A549 treated with RU486 at 1 μM for 4 hours (cell line): ENCODE measurements around the gene RPS14. TPM values are rescaled to one million over a fixed set of nuclear protein-coding genes. Genes with fewer than 3 reads are reported as not detected.

ENCODE experiments used
- total RNA-seq: library from RNA; stranded (reverse); fragments of 200-300 nt; extraction: Qiagen RNA extraction; gene quantifications from 5 replicates; pipeline ENCODE4 v1.2.3, GENCODE V29; 2022; ENCODE audit warnings: low read depth

Gene RPS14
- total RNA-seq = 2,822 to 3,025 TPM (median 2,935 TPM) in 5 replicates

DNA sequence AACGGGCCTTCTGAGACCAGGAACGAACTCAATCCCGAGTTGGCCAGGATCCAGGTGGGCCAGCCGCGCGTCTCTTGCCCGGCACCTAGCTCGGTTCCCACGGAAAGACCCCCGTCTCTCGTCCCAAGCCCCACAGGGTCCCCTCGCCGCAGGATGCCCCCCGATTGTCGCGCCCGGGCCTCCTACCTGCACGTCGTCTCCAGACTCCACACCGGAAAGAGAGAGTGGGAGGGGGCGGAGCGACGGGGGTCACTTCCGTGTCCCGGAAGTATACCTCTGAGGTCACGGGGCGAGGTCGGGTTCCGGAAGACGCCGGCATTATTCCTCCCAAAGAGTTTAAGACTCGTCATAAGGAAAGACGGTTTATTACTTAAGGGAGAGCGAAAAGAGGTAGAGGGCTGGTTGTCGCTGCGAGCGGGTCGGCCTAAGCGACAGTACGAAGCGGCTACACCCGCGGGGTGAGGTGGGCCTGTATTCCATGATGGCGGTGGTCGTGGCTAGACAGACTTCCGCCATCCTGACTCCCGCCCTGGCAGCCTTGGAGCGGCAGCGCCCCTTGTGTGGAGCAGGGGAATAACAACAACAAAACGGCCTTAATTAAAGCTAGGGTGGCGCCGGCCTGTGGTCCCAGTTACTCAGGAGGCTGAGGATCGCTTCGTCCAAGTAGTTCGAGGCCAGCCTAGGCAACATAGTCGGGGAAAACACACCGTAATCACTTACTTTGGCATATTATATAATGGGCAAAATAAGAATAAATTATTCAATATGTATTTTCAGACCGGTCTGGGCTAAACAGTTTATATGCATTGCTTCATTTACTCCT, at the start of gene RPS14:
Gene RPS14, minus strand, starts transcription at position 223 of the 823 bp plus-strand sequence. CDS start 2,006 bp downstream, outside the sequence.

DNA sequence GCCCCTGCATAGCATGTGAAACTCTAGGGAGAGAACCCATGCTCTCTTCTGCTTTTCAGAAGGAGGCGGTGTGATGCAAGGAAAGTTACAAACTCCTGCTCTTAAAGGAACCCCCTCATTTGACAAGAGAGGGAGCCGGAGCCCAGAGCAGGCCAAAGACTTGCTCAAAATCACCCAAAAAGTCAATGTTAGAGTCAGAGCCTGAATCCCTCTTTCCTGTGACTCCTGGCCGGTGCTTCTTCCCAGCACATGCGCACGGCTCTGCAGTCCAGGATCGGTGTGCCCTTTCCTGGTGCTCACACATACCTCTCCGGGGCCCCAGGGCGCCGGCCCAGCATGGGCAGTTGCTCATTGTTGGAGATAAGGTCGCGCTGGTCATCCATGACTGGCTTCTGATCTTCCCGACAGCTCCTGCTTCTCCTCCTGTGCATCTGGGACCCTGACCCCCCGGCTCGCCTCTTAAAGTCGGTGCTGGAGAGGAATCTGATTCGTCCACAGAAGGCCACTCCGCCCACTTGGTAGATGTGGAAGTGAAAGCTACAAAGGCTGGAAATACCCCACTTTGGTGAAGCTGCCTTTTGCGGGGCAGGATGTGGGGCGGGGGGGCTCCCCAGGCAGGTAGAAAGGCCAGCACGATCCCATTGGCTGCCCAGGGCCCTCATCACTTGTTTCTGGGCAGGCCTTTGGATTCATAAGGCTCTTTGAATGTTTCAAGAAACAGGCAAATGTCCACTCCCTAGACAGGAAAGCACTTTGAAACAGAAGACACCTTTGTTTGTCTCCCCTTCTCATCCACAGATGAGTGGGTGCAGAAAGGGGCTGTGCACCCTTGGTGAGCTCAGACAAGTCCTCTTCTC, 37.0 kb downstream of the RPS14 start, which contains the start of gene CD74:
Gene CD74, minus strand, starts transcription at position 592 of the 857 bp plus-strand sequence. Its CDS starts 161 bp downstream, at position 431.

Other genes starting within 250 kb of the RPS14 start
- 0.61 to 1.4 TPM (median 0.83 TPM) in 5 replicates for gene CAMK2A, start 160.0 kb downstream of the RPS14 start, total RNA-seq
- gene ARSI, start 146.8 kb downstream of the RPS14 start, total RNA-seq = 31.9 to 48.3 TPM (median 37.1 TPM) in 5 replicates
- 68.9 to 90.8 TPM (median 81.7 TPM) in 5 replicates for gene TCOF1, start 92.0 kb downstream of the RPS14 start, total RNA-seq
- not detected in 5 replicates for gene CD74, start 36.8 kb downstream of the RPS14 start, total RNA-seq
- gene NDST1, start 58.4 kb upstream of the RPS14 start, total RNA-seq = 44.1 to 72.1 TPM (median 55.8 TPM) in 5 replicates
- gene SYNPO, start 190.9 kb upstream of the RPS14 start, total RNA-seq = 20.6 to 28.6 TPM (median 26.2 TPM) in 5 replicates
- gene MYOZ3, start 211.5 kb upstream of the RPS14 start, total RNA-seq = 0.05 to 0.25 TPM in 2 of 5 replicates, not detected in the others